Left ventricle myocardium inferior (tissue), 1 donor: ENCODE data around the gene TP53BP2. TPM values are rescaled to one million over a fixed set of nuclear protein-coding genes. Genes with fewer than 3 reads are reported as not detected.

Source experiments
- DNase-seq: peaks from one replicate; pipeline ENCODE4 v3.0.0-alpha.2; 2020
- H3K27ac ChIP-seq: fragments of 200-600 bp; replicated peaks from 2 replicates; pipeline ENCODE4 v1.8.0; 2021
- H3K27me3 ChIP-seq: fragments of 200-600 bp; 2 replicates; pipeline ENCODE4 v1.8.0; 2021; ENCODE audit warnings: low read depth
- H3K36me3 ChIP-seq: fragments of 200-600 bp; 2 replicates; pipeline ENCODE4 v1.8.0; 2021
- H3K4me1 ChIP-seq: fragments of 200-600 bp; 2 replicates; pipeline ENCODE4 v1.8.0; 2021
- H3K4me3 ChIP-seq: fragments of 200-600 bp; 2 replicates; pipeline ENCODE4 v1.8.0; 2021; ENCODE audit warnings: mild to moderate bottlenecking, moderate library complexity
- H3K9me3 ChIP-seq: fragments of 200-600 bp; replicated peaks from 2 replicates; pipeline ENCODE4 v1.8.0; 2021
- intact Hi-C: fragments of 100-400 bp; cut with micrococcal nuclease; formaldehyde crosslinking; loops from one replicate; pipeline ENCODE4 v1.11.0; 2022
- total RNA-seq: library from RNA; stranded (reverse); fragmentation: NEBNext Ultra II Directional; extraction: Animal tissue kit (Norgen Biotek cat#: 25700); gene quantifications from one replicate; pipeline ENCODE4 v1.2.1, GENCODE V29; 2021
- TF ChIP-seq, protein P1 (sequence below): fragments of 200-600 bp; IDR thresholded peaks from 2 replicates; pipeline ENCODE4 v1.8.0; 2021; ENCODE audit warnings: antibody characterized with exemption, mild to moderate bottlenecking, borderline replicate concordance
- donor health status: DM: no; HTN: yes; CAD: no; lungs with severe emphysema.

Gene TP53BP2
- total RNA-seq, 1 donor from 2014 or later = 19.0 TPM

DNA sequence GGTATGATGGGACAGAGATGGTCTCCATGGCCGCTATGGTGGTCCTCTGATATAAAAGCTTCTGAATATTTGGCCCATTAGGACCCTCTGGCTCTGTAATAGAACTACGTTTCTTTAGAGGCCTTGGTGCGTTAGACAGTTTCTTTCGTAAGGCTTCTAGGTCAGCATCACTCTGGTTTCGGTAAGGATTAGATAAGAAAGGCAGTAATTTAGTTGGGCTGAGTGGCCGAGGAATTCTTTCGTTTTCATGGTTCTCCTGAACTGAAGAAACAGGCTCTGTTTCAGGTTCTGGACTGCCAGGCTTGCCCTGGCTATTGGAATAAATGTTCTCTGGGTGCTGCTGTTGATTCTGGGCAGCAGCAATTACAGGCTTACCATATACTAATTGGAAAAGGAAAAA is 49.5 kb downstream of the TP53BP2 start:
- H3K9me3 ChIP-seq = no peaks in the 10 kb centered on the region
- no peaks in the 10 kb centered on the region for H3K4me1 ChIP-seq
- no peak overlapping the region for H3K27ac ChIP-seq
- peaks cover 84% of the 10 kb centered on the region for H3K36me3 ChIP-seq
- intact Hi-C loops = no loop called here
- TF ChIP-seq, protein P1, sequence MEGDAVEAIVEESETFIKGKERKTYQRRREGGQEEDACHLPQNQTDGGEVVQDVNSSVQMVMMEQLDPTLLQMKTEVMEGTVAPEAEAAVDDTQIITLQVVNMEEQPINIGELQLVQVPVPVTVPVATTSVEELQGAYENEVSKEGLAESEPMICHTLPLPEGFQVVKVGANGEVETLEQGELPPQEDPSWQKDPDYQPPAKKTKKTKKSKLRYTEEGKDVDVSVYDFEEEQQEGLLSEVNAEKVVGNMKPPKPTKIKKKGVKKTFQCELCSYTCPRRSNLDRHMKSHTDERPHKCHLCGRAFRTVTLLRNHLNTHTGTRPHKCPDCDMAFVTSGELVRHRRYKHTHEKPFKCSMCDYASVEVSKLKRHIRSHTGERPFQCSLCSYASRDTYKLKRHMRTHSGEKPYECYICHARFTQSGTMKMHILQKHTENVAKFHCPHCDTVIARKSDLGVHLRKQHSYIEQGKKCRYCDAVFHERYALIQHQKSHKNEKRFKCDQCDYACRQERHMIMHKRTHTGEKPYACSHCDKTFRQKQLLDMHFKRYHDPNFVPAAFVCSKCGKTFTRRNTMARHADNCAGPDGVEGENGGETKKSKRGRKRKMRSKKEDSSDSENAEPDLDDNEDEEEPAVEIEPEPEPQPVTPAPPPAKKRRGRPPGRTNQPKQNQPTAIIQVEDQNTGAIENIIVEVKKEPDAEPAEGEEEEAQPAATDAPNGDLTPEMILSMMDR = no peak
- H3K4me3 ChIP-seq = no peak overlapping the region
- no peak for DNase-seq
- no peaks in the 10 kb centered on the region for H3K27me3 ChIP-seq

DNA sequence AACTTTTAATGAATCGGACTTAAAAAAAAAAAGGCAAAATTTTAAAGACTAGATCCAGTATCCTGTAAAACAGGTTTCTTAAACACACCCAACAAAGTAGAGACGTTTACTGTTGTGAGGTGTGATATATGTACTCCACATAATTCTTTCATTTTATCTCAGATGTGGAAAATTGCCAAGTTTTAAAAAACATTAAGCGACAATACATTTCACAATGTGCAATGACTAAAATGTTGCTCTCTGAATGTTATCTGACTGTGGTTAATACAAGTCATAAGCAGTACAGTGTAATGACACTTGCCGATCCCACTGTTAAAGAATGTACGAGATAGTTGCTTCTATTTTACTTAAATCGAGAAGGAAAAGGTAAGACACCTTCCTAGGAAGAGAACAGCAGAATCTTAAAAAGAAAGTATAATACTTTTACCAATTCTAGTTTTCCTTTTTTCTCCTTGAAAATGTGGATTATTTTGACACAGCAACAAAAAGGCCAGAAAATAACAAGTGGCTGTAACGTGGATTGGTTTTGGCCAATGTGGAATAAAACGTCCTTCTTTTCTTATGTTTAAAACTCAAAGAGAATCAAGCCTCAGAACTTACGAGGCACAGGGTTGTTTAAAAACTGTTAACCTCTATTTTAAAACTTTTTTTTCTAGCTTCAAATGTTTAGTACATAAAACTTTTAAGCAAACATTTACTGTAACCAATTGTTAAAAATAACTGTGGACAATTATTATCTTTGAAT is 51.4 kb downstream of the TP53BP2 start:
- Histone ChIP-seq H3K4me1 (no peaks in the 10 kb centered on the region), H3K36me3 (peaks cover 78% of the 10 kb centered on the region), H3K4me3 (no peak overlapping the region), H3K27me3 (no peaks in the 10 kb centered on the region), H3K9me3 (no peaks in the 10 kb centered on the region), H3K27ac (no peak overlapping the region)
- no peak for DNase-seq
- intact Hi-C loops = no loop called here
- TF ChIP-seq, protein P1 = no peak

DNA sequence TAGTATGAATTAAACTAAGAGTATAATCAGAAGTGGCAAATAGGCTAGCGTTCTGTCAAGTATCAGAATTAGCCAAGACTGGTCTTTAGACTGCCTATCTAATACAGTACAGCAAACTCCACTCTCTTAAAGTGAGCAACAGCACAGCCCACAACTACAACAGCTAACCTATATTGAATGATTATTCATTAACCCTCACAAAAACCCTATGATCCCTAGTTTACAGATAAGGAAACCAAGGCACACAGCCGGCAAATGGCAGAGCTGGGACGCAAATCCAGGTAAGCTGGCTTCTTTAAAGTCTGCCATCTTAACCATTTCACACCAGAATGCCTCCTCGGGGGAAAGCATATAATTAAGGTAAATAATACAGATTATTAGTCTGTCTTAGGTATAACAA is 52.0 kb downstream of the TP53BP2 start:
- H3K27ac ChIP-seq = no peak overlapping the region
- H3K27me3 ChIP-seq = no peaks in the 10 kb centered on the region
- peaks cover 78% of the 10 kb centered on the region for H3K36me3 ChIP-seq
- intact Hi-C loops = no loop called here
- no peaks in the 10 kb centered on the region for H3K4me1 ChIP-seq
- H3K4me3 ChIP-seq = no peak overlapping the region
- DNase-seq = no peak
- TF ChIP-seq, protein P1 = no peak
- H3K9me3 ChIP-seq = no peaks in the 10 kb centered on the region

DNA sequence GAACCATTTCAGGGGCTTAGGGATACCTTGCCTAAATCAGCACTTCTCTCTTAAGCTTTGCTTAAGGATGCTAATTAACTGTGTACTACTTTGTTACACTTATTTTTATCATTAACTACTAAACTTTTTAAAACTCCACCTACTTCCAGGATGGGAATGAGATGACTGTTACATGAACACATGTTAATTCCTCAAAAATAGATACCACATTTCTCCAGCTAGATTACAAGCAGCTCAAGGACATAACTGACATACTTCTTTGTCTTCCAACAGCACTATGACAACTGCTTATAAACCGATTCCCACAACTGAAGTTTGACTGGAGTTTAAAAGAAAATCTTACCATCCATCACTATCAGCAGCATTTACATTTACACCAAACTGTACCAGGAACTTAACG is 53.7 kb downstream of the TP53BP2 start:
- Histone ChIP-seq H3K27me3 (no peaks in the 10 kb centered on the region), H3K27ac (no peak overlapping the region), H3K4me3 (no peak overlapping the region), H3K9me3 (no peaks in the 10 kb centered on the region), H3K36me3 (peaks cover 76% of the 10 kb centered on the region), H3K4me1 (no peaks in the 10 kb centered on the region)
- TF ChIP-seq, protein P1 = no peak
- intact Hi-C loops = no loop called here
- DNase-seq = no peak

DNA sequence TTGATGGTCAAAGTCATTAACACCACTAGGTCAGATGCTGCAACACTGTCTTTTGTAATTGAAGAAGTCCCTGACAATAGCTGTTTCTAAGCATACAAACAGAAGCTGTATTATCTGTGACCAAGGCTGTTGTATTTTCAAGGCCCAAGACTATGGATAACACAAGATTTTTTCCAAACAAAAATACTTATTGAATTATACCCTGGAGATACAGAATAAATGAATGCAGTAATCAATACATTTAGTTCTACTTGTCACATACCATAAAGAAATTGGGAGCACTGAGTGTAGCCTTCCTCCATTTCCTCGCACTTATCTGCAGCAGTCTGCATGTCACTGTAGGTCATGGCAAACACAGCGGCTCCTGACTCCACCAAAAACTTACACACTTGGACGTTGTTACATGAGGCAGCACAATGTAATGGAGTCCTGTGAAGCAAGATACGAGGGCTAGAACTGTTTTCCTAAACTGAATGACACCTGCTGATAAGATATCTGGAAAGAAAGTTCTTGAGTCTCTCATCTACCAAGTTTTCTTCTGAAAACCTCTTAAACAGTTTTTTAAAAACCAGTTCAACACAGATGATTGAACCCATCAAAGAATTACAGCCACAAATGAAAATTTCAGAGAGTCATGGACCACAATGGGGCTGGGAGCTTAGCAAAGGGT is 56.9 kb downstream of the TP53BP2 start:
- DNase-seq = no peak
- TF ChIP-seq, protein P1 = no peak
- Histone ChIP-seq H3K27me3 (no peaks in the 10 kb centered on the region), H3K4me1 (no peaks in the 10 kb centered on the region), H3K4me3 (no peak overlapping the region), H3K9me3 (no peaks in the 10 kb centered on the region), H3K36me3 (peaks cover 67% of the 10 kb centered on the region), H3K27ac (no peak overlapping the region)
- intact Hi-C loops = no loop called here
